ENCODE results near the gene AGBL4.

DNA sequence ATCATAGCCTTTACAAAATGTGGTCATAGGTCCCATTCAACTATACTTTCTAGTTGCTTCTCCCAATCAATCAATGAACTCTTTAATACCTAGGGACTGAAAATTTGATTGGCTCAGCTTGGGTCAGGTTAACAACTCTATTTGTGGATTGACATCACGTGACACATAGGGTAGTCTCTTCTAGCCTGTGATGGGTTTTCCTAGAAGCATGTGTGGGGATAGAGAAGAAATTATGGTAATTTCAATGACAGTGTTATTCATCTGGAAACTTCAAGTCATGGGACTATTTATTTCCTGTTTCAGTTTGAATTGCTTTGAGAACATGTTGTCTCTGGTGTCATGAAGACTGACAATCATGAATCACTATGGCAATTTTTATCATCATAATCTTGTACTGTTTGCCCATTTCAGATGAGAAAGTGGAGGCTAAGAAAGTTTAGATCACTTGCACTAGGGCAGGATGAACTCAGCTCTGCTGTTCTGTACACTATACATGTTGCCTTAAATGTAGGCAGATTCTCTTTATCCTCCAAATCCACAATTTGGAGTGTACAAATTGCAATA is 717.2 kb downstream of the AGBL4 start:
- TF ChIP-seq CTCF (IDR thresholded peaks at IDR 0.05) (no peak), POLR2A (IDR thresholded peaks at IDR 0.05) (no peak)
